ENCODE measurements around the gene FYN. TPM values are rescaled to one million over a fixed set of nuclear protein-coding genes. Genes with fewer than 3 reads are reported as not detected.

Gene FYN
- total RNA-seq, 2 donors from 2014 or later = 13.7 to 103 TPM

DNA sequence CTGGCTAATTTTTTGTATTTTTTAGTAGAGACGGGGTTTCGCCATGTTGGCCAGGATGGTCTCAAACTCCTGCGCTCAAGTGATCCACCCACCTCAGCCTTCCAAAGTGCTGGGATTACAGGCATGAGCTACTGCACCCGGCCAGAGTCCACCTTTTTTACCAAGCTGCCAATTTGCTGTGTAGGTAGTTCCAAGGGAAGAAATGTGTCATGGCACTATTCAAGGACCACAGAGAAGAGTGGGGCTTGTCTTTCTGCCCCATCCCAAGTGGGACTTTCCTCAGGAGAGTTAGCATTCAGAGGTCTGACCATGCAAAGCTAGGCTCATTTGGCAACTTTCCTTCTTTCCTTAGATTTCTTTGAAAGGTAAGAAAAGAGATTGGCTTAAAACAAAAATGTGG lies 155.6 kb downstream of the FYN start:
- no peaks in the 10 kb centered on the region for H3K9me3 ChIP-seq
- no peaks in the 10 kb centered on the region for H3K4me1 ChIP-seq (replicated peaks)
- no peak overlapping the region for H3K27ac ChIP-seq
- H3K36me3 ChIP-seq = no peaks in the 10 kb centered on the region
- H3K4me3 ChIP-seq = no peak overlapping the region
- intact Hi-C loops (cut with DNase I) = no loop called here
- no peak for TF ChIP-seq POLR2AphosphoS5 (IDR thresholded peaks at IDR 0.05)
- TF ChIP-seq, protein P1, sequence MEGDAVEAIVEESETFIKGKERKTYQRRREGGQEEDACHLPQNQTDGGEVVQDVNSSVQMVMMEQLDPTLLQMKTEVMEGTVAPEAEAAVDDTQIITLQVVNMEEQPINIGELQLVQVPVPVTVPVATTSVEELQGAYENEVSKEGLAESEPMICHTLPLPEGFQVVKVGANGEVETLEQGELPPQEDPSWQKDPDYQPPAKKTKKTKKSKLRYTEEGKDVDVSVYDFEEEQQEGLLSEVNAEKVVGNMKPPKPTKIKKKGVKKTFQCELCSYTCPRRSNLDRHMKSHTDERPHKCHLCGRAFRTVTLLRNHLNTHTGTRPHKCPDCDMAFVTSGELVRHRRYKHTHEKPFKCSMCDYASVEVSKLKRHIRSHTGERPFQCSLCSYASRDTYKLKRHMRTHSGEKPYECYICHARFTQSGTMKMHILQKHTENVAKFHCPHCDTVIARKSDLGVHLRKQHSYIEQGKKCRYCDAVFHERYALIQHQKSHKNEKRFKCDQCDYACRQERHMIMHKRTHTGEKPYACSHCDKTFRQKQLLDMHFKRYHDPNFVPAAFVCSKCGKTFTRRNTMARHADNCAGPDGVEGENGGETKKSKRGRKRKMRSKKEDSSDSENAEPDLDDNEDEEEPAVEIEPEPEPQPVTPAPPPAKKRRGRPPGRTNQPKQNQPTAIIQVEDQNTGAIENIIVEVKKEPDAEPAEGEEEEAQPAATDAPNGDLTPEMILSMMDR (IDR thresholded peaks at IDR 0.05) = no peak
- no peak for DNase-seq (ENCODE audit: low spot score)
- 95% methylated on average over 4 of the region's 4 CpGs for WGBS
- no peaks in the 10 kb centered on the region for H3K27me3 ChIP-seq (replicated peaks; ENCODE audit: insufficient read depth)

DNA sequence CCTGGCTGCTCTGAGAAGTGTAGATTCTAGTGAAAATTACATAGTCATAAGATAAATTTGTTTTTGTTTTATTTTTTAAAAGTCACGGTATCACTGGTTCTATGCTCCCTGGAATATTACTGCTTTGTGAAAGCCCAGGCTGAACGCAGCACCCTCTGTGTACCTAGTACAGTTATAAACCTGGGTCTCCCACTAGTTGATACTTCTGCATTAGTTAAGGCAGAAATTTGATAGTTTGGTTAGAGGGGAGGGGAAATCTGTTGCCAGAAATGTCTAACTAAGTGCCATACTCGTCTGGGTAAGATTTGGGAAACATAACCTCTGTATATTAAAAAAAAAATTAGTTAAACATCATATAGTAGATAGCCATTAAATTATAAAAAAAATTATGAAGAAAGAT lies 156.9 kb downstream of the FYN start:
- TF ChIP-seq POLR2AphosphoS5 (IDR thresholded peaks at IDR 0.05) = no peak
- TF ChIP-seq, protein P1 (IDR thresholded peaks at IDR 0.05) = no peak
- no peak for TF ChIP-seq POLR2A (IDR thresholded peaks at IDR 0.05)
- Histone ChIP-seq H3K36me3 (no peaks in the 10 kb centered on the region), H3K4me3 (no peak overlapping the region), H3K27ac (no peak overlapping the region), H3K9me3 (no peaks in the 10 kb centered on the region), H3K27me3 (replicated peaks; ENCODE audit: insufficient read depth) (no peaks in the 10 kb centered on the region), H3K4me1 (replicated peaks) (no peaks in the 10 kb centered on the region)
- WGBS = 85% methylated on average over 3 of the region's 3 CpGs
- intact Hi-C loops (cut with DNase I) = no loop called here
- no peak for DNase-seq (ENCODE audit: low spot score)

DNA sequence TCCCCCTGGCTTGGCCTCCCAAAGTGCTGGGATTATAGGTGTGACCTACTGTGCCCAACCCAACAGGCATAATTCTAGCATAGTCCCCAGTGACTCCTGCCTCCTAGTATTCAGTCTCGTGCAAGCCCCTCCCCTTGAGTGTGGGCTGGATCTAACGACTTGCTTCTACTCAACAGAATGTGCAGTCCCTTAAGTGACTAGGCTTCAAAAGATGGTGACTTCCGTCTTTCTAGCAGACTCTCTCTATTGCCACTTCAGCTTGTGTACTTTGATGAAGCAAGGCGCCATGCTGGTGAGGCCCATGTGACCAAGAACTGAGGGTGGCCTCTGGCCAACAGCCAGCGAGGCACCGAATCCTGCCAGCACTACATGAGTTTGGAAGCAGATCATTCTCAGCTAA lies 157.9 kb downstream of the FYN start:
- Histone ChIP-seq H3K4me3 (no peak overlapping the region), H3K36me3 (no peaks in the 10 kb centered on the region), H3K9me3 (no peaks in the 10 kb centered on the region), H3K27ac (no peak overlapping the region), H3K27me3 (replicated peaks; ENCODE audit: insufficient read depth) (no peaks in the 10 kb centered on the region), H3K4me1 (replicated peaks) (no peaks in the 10 kb centered on the region)
- TF ChIP-seq, protein P1 (IDR thresholded peaks at IDR 0.05) = no peak
- WGBS = 85% methylated on average over 6 of the region's 6 CpGs
- DNase-seq (ENCODE audit: low spot score) = no peak
- intact Hi-C loops (cut with DNase I) = no loop called here

DNA sequence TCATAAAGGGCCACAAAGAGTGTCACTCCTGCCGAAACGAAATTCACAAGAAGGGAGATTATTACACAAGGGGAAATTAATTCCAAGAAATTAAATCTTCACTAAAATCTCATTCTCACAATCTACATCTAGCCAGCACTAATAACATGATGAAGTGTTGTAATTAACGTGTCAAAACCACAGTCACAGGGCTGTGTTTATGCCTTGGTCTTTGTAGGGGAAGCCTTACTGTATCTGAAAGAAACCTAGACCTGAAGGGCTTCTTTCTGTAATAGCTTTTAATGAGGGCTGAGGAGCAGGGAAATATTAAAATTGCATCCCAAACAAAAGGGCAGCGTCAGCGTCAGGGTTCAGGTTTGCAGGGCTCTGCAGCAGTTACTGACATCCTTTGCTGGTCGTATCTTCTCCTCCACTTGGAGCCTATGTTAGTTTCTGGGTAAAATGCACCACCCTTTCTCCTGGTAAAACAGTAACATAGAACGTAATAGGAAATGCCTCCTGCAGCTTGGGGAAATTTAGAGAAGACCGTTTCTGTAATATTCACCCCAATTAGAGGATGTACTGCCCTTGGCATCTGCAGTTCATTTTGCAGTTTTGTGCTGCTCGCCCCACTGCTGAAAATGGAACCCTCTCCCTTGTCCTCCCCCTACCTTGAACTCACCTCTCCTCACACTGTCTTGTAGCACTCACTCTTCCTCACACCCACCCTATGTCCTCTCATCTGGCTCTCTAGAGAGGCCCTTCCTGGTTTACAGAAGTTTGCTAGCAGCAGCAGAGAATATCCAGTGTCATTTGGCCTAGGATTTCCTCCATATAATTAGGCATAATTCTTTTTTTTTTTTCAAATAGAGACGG lies 158.6 kb downstream of the FYN start:
- Histone ChIP-seq H3K4me1 (replicated peaks) (no peaks in the 10 kb centered on the region), H3K27ac (no peak overlapping the region), H3K36me3 (no peaks in the 10 kb centered on the region), H3K27me3 (replicated peaks; ENCODE audit: insufficient read depth) (no peaks in the 10 kb centered on the region), H3K4me3 (no peak overlapping the region), H3K9me3 (no peaks in the 10 kb centered on the region)
- TF ChIP-seq POLR2A (IDR thresholded peaks at IDR 0.05) = no peak
- TF ChIP-seq, protein P1 (IDR thresholded peaks at IDR 0.05) = no peak
- no peak for TF ChIP-seq POLR2AphosphoS5 (IDR thresholded peaks at IDR 0.05)
- DNase-seq (ENCODE audit: low spot score) = no peak
- intact Hi-C loops (cut with DNase I) = loop anchor here (5.0 kb wide), 1 partner anchor 158 kb away; the partner anchor contains the start of gene FYN
- 87% methylated on average over 10 of the region's 10 CpGs for WGBS

DNA sequence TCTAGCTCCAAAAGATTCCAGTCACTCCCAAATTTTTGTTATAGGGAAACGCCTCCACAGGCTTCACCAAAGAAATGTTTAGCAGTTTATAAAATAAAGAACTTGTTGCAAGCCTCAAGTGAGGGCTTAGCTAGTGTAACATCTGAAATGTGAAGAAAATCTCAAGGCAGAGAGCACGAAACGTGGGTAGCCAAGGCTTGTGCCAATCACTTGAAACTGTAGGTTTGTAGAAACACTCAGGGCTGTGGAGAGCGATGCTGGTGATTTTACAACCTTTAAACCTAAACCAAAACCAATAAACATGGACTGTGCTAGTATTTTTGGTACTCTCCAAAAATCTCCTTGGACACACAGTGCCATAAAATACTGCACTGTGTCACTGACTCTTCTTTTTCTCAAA lies 159.4 kb downstream of the FYN start:
- no peak overlapping the region for H3K4me3 ChIP-seq
- 83% methylated on average over 4 of the region's 4 CpGs for WGBS
- no peak for DNase-seq (ENCODE audit: low spot score)
- TF ChIP-seq POLR2A (IDR thresholded peaks at IDR 0.05) (no peak), POLR2AphosphoS5 (IDR thresholded peaks at IDR 0.05) (no peak)
- TF ChIP-seq, protein P1 (IDR thresholded peaks at IDR 0.05) = no peak
- H3K9me3 ChIP-seq = no peaks in the 10 kb centered on the region
- no peaks in the 10 kb centered on the region for H3K4me1 ChIP-seq (replicated peaks)
- no peaks in the 10 kb centered on the region for H3K27me3 ChIP-seq (replicated peaks; ENCODE audit: insufficient read depth)
- no peak overlapping the region for H3K27ac ChIP-seq
- intact Hi-C loops (cut with DNase I) = loop anchor here (5.0 kb wide), 1 partner anchor 158 kb away; the partner anchor contains the start of gene FYN
- no peaks in the 10 kb centered on the region for H3K36me3 ChIP-seq
